ENCODE data around the gene OXCT1.

DNA sequence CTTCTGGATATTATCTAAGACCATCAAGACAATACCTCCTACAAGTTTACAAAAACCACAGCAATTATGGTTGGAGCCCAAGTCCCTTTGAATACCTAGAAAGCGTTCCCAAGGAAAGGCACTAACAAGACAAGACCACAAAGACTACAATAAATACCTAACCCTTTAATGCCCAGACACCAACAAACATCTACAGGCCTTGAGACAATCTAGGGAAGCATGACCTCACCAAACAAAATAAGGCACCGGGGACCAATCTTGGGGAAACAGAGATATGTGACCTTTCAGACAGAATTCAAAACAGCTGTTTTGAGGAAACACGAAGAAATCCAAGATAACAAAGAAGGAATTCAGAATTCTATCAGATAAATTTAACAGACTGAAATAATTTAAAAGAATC lies 37.8 kb downstream of the OXCT1 start:
- TF ChIP-seq, protein P1, sequence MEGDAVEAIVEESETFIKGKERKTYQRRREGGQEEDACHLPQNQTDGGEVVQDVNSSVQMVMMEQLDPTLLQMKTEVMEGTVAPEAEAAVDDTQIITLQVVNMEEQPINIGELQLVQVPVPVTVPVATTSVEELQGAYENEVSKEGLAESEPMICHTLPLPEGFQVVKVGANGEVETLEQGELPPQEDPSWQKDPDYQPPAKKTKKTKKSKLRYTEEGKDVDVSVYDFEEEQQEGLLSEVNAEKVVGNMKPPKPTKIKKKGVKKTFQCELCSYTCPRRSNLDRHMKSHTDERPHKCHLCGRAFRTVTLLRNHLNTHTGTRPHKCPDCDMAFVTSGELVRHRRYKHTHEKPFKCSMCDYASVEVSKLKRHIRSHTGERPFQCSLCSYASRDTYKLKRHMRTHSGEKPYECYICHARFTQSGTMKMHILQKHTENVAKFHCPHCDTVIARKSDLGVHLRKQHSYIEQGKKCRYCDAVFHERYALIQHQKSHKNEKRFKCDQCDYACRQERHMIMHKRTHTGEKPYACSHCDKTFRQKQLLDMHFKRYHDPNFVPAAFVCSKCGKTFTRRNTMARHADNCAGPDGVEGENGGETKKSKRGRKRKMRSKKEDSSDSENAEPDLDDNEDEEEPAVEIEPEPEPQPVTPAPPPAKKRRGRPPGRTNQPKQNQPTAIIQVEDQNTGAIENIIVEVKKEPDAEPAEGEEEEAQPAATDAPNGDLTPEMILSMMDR (conservative IDR thresholded peaks at IDR 0.05 in 1 of 2, IDR thresholded peaks at IDR 0.05 in 1 of 2; ENCODE audit: extremely low read depth in 1 of 2, insufficient read depth in 1 of 2, low read depth in 1 of 2, low read length in 2 of 2) = no peak
- TF ChIP-seq EZH2 (IDR thresholded peaks at IDR 0.05; ENCODE audit: borderline replicate concordance, low read length) = no peak
